Measurements from ENCODE around the gene C1QBP.
"Not testable (repeated sequence)": the region's sequence is repeated elsewhere in the genome, so short reads cannot be mapped to it uniquely, and the experiment has no call there.

Gene C1QBP

DNA sequence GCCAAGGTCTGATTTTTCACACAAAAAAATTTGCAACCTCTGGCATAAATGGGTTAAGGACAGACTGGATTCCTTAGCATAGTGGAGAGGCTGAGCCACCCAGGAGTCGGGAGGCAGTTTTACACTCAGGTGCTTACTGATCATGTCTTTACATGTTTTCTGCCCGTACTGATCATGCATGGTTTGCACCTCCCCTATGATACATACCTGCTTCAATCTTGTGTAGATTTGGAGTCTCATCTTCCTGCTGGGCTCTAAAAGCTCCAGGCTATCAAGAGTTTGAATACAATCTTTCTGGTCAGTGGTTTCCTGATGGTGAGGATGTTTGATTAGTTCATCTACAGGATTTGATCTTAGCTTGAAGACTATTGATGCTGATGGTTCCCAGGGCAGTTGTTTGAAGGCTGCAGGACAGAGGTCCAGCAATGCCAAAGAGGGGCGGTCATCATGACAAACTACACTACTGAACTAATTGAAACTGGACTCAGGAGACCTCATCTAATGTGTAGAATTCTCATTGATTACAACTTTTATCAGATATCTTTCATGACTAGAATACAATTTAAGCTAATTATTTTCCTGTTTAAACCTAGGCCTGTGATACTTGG lies 6.9 kb downstream of the C1QBP start:
- no peak for DNase-seq

DNA sequence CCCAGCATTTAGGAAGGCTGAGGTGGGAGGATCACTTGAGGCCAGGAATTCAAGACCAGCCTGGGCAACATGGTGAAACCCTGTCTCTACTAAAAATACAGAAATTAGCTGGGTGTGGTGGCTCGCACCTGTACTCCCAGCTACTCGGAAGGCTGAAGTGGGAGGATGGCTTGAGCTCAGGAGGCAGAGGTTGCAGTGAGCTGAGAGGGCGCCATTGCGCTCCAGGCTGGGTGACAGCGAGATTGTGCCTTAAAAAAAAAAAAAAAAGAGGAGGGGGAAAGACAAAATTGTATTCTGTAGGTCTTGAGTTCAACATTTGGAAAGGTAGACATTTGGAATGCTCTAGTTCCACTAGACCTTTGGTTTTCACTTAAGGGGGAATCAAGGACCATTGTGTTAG lies 7.7 kb downstream of the C1QBP start:
- DNase-seq = not testable (repeated sequence)

DNA sequence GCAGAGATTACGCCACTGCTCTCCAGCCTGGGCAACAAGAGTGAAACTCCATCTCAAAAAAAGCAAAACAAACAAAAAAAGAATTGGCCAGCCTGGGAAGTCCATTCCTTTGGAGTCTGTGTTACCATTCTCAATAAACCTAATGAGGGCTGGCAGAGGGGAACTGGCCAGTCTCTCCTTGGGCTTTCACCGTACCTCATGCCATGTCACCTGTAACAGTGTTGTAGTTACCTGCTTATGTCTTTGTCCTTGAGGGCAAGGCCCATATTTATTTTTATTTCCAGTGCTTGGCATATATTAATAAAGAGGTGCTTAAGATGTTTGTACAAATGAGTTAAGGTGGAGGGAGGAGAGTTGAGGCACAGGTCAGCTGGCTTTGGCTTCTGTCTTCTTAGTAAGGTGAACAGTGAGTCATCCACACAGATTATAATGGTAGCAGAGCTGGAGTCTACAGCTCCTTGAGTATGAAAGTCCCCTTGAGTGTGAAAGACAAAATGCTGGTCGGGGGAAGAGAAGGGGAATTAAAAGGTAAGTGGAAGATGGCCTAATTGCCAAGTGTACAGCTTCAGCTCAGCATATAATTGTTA lies 8.4 kb downstream of the C1QBP start:
- no peak for DNase-seq

DNA sequence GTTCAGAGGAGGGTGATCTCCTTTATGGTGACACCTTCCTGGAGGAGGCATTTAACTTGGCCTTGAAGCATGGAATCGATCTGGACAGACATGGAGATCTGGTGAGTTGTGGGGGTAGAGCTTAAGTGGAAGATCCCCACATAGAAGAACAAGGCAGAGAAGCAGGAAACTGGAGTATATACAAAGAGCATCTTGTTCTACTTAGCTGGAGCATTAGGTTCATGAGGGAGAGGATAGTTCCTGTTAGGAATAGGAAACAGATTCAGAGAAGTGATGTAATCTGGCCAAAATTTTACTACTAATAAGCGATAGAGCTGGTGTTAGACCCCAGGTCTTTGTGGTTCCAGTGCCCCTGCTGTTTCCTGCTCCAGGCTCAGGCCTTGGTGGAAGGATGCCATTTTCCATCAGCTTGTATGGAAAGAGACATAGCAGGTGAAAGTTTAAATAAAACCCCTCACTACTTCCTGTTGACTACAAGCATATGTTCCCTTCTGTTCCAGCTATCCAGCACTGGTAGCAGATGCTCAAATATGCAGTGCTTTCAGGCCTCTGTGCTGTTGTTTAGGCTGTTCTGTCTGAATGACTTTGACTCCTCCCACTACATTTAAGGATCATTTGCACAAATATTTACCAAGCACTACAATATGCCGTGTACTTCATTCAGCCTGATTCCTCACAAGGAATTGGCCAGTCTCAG lies 9.6 kb downstream of the C1QBP start:
- no peak for DNase-seq

DNA sequence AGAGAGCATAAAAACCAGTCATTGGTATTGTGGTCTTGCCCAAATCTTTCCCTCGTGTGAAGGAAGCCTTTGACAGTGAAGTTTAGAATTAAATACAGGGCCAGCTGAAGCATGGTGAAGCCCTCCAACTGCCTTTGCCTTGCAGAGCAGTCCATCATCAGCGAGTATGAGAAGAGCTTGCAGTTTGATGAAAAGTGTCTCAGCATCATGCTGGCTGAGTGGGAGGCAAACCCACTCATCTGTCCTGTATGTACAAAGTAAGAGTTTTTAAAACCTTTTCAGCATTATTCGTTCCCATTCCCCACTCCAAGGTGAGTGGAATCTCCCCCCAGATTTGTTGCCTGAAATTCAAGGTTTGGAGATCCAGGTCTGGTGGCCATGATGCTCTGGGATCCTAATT lies 13.1 kb downstream of the C1QBP start:
- no peak for DNase-seq

DNA sequence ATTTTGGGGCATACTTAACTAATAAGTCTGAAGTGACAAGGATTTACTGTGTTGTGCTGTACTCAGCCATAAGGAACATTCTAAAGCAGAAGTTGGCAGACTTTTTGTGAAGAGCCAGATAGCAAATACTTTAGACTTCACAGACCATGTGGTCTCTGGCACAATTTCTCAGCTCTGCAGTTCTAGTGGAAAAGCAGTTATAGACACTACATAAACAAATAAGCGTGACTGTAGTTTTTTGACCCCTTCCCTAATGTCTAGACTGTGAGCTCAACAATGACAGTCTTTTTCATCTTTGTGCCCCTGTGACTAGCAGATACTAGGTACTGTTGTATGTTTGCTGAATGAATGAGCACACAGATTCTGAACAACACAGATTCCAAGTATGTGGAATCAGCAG lies 14.0 kb downstream of the C1QBP start:
- DNase-seq = no peak

DNA sequence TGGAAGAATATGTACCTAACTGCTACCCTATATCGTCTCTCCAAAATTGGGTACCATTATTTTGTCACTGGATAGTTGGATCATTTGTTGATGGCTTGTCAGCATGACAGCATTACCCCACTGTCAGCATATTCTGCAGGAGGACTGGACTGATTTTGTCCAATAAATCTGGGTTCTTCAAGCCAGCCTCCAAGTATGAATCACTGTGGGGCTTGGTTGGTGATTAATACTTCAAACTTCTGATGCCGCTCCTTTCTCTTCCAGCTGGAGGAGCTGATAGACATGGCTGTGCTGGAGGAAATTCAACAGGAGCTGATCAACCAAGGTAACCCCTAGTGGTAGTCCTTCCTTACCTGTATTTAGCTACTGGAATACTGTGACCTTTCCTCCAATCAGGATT lies 16.4 kb downstream of the C1QBP start:
- DNase-seq = no peak

DNA sequence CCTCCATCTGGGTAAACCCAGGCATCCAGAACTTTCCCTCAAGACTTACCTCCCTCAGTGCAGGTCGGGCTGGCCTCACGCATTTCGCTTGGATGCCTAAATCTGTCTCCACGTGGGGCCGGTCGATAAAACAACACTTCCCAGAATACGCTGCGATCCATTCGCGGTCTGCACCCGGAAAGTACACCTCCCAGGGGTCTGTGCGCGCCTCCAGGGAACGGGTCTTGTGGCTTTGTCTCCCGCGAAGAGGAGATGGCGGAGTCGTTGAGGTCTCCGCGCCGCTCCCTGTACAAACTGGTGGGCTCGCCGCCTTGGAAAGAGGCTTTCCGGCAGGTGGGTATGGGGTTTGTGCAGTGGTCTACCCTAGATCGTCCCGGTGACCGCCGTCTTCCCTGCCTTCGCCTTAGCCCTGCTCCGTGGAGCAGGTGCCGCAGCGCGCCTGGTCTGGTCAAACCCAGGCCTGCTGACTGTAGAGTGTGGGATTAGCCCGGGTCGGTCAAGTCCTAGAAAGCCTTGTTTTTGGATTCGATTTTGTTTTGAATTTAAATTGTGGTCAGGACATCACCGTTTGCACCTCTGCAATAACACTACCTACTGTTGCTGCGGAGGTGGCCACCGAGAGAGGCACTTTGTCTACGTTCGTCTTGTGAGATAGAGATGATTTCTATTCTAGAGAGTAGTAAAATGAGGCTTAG lies 18.8 kb downstream of the C1QBP start, which contains the start of gene RPAIN:
Gene RPAIN, plus strand, starts transcription at position 224 of the 695 bp plus-strand sequence. Its CDS starts 29 bp downstream, at position 253.
- DNase-seq = peak; percentile 89

DNA sequence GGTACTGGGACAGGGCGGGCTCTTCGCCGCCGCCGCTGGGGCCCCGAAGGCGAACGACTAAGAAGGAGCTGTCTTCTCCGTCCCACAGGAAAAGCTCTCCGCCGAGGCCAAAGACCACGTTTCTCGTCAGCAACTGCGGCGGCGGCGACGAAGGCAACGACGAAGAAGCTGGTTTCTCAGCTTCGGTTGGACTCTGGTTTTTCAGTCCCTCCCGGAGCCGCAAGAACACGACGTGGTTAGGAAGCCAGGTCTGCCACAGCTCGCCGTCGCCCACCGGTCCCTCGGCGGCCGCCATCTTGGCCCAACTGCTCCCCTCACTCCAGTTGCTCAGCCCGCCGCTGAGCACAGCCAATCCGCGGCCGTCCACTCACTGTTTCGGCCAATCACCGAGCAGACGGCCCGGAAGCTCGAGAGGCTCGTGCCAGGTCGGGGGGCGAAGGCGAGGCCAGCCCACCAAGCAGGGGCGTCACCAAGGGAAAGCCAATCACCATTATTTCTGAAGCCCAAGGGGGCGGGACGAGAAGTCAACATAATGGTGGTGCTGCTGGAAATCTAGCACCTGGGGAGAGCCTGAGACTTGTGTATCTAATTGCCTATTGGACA lies 19.5 kb downstream of the C1QBP start, which contains the start of gene NUP88:
Gene NUP88, minus strand, starts transcription at position 307 of the 603 bp plus-strand sequence. Its CDS starts 12 bp downstream, at position 295.
- DNase-seq = peak; percentile 97

DNA sequence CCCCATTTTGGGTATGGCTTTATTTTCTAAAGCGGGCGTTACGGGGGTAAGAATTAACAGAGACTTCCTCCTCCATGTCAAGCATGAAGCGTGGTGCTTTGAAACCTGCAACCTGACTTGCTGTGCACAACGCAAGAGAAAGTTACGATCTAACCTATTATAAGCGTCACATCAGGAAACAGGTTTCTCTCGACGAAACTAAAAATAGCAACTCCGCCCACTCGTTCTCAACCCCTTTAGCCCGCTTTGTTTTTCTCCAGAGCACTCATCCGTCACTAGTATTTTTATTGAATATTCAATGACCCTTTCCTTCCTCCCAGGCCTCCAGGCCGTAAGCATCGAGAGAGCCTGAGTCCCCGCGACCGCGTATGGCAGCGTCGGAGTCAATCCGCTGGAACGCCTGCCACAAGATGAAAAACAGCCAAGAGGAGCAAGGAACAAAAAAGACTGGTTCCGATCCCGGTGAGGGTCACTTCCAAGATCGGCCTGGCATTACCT lies 20.0 kb downstream of the C1QBP start:
- DNase-seq = peak; percentile 73

DNA sequence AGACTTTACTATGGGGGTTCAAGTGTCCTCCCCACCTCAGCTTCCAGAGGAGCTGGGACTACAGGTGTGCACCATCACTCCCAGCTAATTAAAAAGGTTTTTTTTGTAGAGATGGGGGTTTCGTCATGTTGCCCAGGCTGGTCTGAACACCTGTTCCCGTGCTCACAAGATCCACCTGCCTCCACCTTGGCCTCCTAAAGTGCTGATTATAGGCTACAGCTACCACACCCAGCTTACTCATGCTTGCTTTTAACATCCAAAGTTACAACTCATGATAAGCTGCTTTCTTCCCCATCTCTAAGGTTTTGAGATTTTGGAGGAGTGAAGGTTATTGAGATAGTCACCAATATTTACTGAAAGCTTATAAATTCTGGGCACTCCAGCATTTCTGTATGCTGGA lies 22.1 kb downstream of the C1QBP start:
- no peak for DNase-seq

DNA sequence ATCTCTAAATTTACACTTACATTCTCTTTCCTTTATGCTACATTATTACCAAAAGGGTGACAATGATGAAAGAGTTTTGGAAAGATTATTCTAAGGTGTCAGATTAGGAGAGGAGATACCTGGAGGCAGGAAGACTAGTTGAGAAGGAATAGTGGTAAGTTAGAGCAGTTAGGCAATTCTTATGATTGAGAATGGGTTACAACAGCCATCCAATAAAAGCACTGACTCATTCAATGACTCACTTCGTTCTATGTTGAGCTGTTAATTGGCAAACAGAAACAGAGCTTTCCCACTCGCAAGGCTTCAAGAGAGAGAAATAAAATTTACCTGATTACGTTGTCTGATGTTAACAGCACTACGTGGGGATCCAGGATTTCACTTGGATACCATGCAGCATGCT lies 25.3 kb downstream of the C1QBP start:
- no peak for DNase-seq

DNA sequence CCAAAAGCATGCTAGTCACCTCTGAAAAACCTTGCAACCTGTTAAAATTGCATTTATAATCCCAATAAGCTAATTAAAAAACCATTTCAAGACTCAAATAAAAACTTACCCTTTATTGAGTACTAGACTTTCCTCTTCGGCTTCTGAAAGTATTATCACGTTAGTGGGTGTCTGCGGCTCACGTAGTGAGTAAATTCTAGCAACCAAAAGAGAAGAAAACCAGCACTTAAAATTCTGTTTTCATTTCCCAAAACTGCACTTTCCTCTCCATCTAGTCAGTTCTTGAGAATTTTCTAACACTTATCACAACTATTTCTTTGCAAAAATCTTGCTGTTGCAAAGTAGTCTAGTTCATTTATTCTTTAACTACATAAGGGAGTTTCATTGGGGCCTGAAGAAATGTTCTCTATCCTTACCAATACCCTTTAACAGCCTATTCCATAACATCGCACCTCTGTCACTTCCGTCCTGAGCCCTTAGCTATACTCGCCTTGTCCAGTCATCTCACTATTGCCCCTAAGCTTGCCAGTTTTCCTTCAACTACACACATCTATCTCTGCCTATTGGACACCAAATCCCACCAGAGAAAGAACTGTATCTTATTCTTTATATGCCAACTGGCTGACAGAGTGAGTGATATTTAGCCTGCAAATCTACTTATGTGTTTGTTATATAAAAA lies 28.2 kb downstream of the C1QBP start:
- DNase-seq = no peak

DNA sequence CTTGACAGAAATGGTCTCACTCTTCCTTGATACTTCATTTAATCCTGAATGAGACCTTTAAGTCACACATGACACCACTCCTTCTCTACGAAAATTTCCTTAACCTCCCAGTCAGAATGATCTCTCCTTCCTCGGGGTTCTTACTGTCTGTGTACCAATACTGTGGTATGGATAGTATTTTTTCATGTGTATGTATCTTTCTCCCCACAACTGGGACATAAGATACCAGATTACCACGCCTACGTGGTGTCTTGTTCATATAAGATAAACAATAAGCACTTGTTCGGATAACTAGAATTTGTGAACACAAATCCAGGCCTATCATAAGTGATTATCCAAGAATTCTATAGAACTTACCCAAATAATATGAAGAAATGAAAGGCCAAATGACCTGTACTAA lies 30.8 kb downstream of the C1QBP start:
- DNase-seq = no peak

DNA sequence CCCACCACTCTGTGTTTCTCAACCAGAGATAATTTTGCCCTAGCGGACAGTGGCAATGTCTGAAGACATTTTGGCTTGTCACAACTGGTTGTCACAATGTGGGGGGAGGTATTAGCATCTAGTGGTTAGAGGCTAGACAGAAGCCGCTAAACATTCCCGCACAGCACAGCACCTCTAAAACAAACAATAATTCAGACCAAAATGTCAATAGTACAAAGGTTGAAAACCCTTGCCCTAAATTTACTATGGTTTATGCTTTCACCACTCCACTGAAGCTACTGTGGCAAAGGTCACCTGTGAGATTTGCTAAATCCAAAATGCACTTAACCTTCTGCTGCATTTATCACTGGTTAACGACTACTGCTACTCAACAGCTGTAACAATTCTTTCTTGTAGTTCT lies 33.6 kb downstream of the C1QBP start:
- no peak for DNase-seq

DNA sequence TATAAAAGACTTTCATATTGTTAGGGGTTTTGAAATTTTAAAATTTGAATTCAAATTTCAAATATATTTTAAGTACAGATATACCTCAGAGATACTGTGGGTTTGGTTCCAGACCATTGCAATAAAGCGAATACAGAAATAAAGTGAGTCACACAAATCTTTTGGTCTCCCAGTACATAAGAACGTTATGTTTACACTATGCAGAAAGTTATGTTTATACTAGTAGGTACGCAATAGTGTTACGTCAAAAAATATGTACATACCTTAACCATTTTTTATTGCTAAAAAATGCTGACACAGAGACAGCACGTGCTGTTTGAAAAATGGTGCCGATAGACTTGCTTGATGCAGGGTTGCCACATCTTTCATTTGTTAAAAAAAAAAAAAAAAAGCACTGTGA lies 39.2 kb downstream of the C1QBP start:
- no peak for DNase-seq

DNA sequence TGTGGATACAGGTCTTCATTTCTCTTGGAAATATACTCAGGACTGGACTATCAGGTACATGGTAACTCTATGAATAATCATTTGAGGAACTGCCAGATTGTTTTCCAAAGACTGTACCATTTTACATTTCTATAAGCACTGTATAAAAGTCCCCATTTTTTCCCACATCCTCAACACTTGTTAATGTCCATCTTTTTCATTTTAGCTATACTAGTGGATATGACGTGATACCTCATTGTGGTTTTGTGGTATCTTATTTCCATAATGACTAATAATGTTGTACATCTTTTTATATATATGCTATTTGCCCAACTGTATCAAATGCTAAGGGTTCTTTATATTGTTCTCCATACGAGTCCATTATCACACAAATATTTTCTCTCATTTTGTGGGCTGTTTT lies 42.3 kb downstream of the C1QBP start:
- no peak for DNase-seq

DNA sequence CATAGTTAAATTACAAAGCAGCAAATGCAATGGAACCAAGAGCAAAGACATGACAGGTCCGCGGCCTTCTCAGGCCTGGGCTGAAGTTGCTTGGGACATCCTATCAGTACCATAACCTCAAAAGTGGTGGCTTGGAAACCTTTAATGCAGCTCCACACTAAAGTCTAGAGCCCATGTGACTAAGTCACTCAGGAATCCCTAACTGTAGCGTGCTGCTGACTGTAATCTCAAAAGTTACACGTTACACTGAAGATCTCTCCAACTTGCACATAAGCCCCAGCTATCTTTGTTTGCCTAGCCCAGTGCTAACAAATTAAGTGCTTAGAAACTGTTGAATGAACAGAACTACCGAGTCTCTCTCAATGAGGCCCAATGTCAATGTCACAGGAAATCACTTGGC lies 47.3 kb downstream of the C1QBP start:
- DNase-seq = no peak
